ENCODE measurements around the gene STPG3. TPM values are rescaled to one million over a fixed set of nuclear protein-coding genes. Genes with fewer than 3 reads are reported as not detected.

The STPG3 gene
- total and polyA plus RNA-seq, 2 of the 13 experiments (the other 11 are each of a cell fraction or from before 2014, with no cell fraction given), result not detected

DNA sequence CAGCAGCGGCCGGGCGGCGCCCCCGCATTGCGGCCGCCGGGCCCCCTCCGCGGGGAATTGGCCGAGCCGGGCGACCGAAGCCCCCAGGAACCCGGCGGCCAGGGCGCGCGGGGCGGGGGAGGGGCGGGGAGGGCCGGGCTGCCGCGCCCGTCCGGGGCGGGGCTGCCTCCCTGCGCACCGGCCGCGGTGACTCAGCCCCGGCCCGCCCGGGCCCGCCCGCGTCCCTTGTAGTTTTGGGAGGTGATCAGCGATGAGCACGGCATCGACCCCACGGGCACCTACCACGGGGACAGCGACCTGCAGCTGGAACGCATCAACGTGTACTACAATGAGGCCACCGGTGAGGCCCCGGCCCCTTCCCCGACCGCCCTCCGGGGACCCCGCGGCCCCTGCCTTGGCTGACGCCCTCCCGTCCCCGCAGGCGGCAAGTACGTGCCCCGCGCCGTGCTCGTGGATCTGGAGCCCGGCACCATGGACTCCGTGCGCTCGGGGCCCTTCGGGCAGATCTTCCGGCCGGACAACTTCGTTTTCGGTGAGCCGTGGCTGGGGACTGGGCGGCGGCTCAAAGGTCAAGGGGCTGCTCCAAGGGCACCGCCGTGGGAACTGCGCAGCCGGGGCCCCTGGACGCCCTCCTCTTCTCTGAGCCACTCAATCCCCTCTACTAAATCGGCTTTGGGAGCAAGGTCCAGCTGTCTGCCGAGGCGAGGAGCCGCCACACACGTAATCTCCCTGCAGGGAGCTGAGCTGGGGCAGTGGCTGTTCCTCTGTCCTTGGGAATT, 9.4 kb upstream of the STPG3 start (continued):
- TF ChIP-seq, protein P1, sequence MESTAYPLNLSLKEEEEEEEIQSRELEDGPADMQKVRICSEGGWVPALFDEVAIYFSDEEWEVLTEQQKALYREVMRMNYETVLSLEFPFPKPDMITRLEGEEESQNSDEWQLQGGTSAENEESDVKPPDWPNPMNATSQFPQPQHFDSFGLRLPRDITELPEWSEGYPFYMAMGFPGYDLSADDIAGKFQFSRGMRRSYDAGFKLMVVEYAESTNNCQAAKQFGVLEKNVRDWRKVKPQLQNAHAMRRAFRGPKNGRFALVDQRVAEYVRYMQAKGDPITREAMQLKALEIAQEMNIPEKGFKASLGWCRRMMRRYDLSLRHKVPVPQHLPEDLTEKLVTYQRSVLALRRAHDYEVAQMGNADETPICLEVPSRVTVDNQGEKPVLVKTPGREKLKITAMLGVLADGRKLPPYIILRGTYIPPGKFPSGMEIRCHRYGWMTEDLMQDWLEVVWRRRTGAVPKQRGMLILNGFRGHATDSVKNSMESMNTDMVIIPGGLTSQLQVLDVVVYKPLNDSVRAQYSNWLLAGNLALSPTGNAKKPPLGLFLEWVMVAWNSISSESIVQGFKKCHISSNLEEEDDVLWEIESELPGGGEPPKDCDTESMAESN (CRISPR knock-in tag; conservative IDR thresholded peaks at IDR 0.05), result peak; percentile 63; the same call in 1 of the 2 replicates
- TF ChIP-seq GATAD2A (CRISPR knock-in tag; IDR thresholded peaks at IDR 0.05), result no peak; the same call in none of the 2 replicates
- peak; percentile 92 for TF ChIP-seq PATZ1 (CRISPR knock-in tag; IDR thresholded peaks at IDR 0.05)
- TF ChIP-seq ZNF552 (CRISPR knock-in tag; IDR thresholded peaks at IDR 0.05; ENCODE audit: borderline replicate concordance), result peak; percentile 40; the same call in 1 of the 2 replicates
- TF ChIP-seq MIER3 (CRISPR knock-in tag; IDR thresholded peaks at IDR 0.05; ENCODE audit: borderline replicate concordance), result 0 out of 2 replicates have a peak, but pooled peaks have one; percentile 19
- TF ChIP-seq ZNF616 (CRISPR knock-in tag; IDR thresholded peaks at IDR 0.05; ENCODE audit: low read depth), result no peak
- TF ChIP-seq, protein P2, sequence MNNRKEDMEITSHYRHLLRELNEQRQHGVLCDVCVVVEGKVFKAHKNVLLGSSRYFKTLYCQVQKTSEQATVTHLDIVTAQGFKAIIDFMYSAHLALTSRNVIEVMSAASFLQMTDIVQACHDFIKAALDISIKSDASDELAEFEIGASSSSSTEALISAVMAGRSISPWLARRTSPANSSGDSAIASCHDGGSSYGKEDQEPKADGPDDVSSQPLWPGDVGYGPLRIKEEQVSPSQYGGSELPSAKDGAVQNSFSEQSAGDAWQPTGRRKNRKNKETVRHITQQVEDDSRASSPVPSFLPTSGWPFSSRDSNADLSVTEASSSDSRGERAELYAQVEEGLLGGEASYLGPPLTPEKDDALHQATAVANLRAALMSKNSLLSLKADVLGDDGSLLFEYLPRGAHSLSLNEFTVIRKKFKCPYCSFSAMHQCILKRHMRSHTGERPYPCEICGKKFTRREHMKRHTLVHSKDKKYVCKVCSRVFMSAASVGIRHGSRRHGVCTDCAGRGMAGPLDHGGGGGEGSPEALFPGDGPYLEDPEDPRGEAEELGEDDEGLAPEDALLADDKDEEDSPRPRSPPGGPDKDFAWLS (CRISPR knock-in tag; IDR thresholded peaks at IDR 0.05; ENCODE audit: borderline replicate concordance), result no peak
- no peak for TF ChIP-seq CENPX (CRISPR knock-in tag; IDR thresholded peaks at IDR 0.05)
- no peak for TF ChIP-seq ZBTB44 (CRISPR knock-in tag; IDR thresholded peaks at IDR 0.05)
- TF ChIP-seq ZNF878 (CRISPR knock-in tag; IDR thresholded peaks at IDR 0.05), result no peak
- TF ChIP-seq KAT8 (CRISPR knock-in tag; IDR thresholded peaks at IDR 0.05), result no peak
- TF ChIP-seq ZNF510 (CRISPR knock-in tag; IDR thresholded peaks at IDR 0.05; ENCODE audit: low read depth), result no peak
- no peak for TF ChIP-seq CBX5 (CRISPR knock-in tag; IDR thresholded peaks at IDR 0.05; ENCODE audit: borderline replicate concordance)
- no peak for TF ChIP-seq DNMT1 (CRISPR knock-in tag; IDR thresholded peaks at IDR 0.05)
- TF ChIP-seq XBP1 (CRISPR knock-in tag; IDR thresholded peaks at IDR 0.05), result 0 out of 2 replicates have a peak, but pooled peaks have one; percentile 39
- TF ChIP-seq ETV5 (CRISPR knock-in tag; IDR thresholded peaks at IDR 0.05; ENCODE audit: borderline replicate concordance), result peak; percentile 21; the same call in 1 of the 2 replicates

All from HepG2 (cell line).